Uterine smooth muscle cell (primary cell): ENCODE results near the gene S100G. TPM values are rescaled to one million over a fixed set of nuclear protein-coding genes. Genes with fewer than 3 reads are reported as not detected.

Experiments
- total RNA-seq: library from RNA; depleted of rRNA; stranded (reverse); fragments of >200 nt; gene quantifications from 2 replicates; pipeline ENCODE4 v1.2.3, GENCODE V29; 2014

The S100G gene, protein sequence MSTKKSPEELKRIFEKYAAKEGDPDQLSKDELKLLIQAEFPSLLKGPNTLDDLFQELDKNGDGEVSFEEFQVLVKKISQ
- not detected in 2 replicates for total RNA-seq

DNA sequence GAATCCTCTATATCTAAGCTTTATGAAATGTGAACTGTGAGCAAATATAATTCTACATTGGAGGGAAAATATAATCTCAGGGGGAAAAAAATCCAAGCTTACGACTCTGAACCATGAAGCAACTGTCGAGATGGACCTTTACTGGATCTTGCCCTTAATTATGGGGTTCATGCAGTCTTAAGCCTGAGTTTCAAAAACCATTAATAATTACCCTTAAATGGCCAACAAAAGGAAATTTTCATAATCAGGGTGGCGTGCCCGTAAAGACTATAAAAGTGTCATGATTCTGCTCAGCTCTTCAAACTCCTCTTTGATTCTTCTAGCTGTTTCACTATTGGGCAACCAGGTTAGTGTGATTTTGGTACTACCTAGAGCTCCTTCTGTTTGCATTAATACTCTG, at the start of gene S100G:
Gene S100G (plus strand): TSS at position 301 of the 400 bp plus-strand sequence. CDS start 849 bp downstream, outside the sequence.

Other genes with a start within 250 kb of the S100G start
- gene CTPS2, start 62.5 kb downstream of the S100G start, total RNA-seq = 10.0 and 15.4 TPM in 2 replicates
- 46.2 and 52.1 TPM in 2 replicates for gene SYAP1, start 69.5 kb downstream of the S100G start, total RNA-seq
- gene TXLNG, start 136.3 kb downstream of the S100G start, total RNA-seq = 13.1 TPM in 2 replicates
- gene RBBP7, start 220.2 kb downstream of the S100G start, total RNA-seq = 128 and 236 TPM in 2 replicates